ENCODE measurements around the gene EPB41L4A.

EPB41L4A gene

GRCh38 chr5:112119969-112120368 lies 299.1 kb downstream of the EPB41L4A start:
- DNase-seq (ENCODE audit: low spot score) = no peak

GRCh38 chr5:112119508-112119907 lies 299.6 kb downstream of the EPB41L4A start:
- no peak for DNase-seq (ENCODE audit: low spot score)
- no peak for TF ChIP-seq CTCF (IDR thresholded peaks at IDR 0.05; ENCODE audit: extremely low read depth, missing control alignments)

More at GRCh38 chr5:112119969-112120368, 299.1 kb downstream of the EPB41L4A start:
- no peak for TF ChIP-seq CTCF (IDR thresholded peaks at IDR 0.05; ENCODE audit: extremely low read depth, missing control alignments)

- no peak for TF ChIP-seq CTCF (IDR thresholded peaks at IDR 0.05; ENCODE audit: extremely low read depth, missing control alignments)
- no peak for DNase-seq (ENCODE audit: low spot score)
These were observed 301.5 kb downstream of the EPB41L4A start for GRCh38 chr5:112117551-112117950.

- no peak for TF ChIP-seq CTCF (IDR thresholded peaks at IDR 0.05; ENCODE audit: extremely low read depth, missing control alignments)
- DNase-seq (ENCODE audit: low spot score) = no peak
These were observed 302.7 kb downstream of the EPB41L4A start for GRCh38 chr5:112116371-112116770.

- DNase-seq (ENCODE audit: low spot score) = no peak
- TF ChIP-seq CTCF (IDR thresholded peaks at IDR 0.05; ENCODE audit: extremely low read depth, missing control alignments) = no peak
These were observed 305.5 kb downstream of the EPB41L4A start for GRCh38 chr5:112113565-112113964.

All from GM20000 (cell line).